NCI-H69 (cell line): Measurements from ENCODE around the gene RAI1.

Experiments
- DNase-seq: peaks from one replicate; lab custom pipeline; 2025; lab: John Stamatoyannopoulos, UW

RAI1 gene

GRCh38 chr17:17783825-17784656, 102.8 kb downstream of the RAI1 start:
- peak; percentile 96 for DNase-seq

- peak; percentile 60 for DNase-seq
These were observed 103.5 kb downstream of the RAI1 start for GRCh38 chr17:17784657-17785267.

- peak; percentile 73 for DNase-seq
These were observed 104.1 kb downstream of the RAI1 start for GRCh38 chr17:17785407-17785806.

GRCh38 chr17:17786998-17787397, 105.7 kb downstream of the RAI1 start:
- DNase-seq = no peak

- peak; percentile 33 for DNase-seq
These were observed 106.3 kb downstream of the RAI1 start for GRCh38 chr17:17787568-17787967.

- no peak for DNase-seq
These were observed 107.7 kb downstream of the RAI1 start for GRCh38 chr17:17788967-17789366.

- no peak for DNase-seq
These were observed 108.2 kb downstream of the RAI1 start for GRCh38 chr17:17789410-17789809.

- peak; percentile 21 for DNase-seq
These were observed 108.8 kb downstream of the RAI1 start for GRCh38 chr17:17789828-17790636.

- no peak for DNase-seq
These were observed 109.6 kb downstream of the RAI1 start for GRCh38 chr17:17790637-17791464.

GRCh38 chr17:17792037-17792550, 110.8 kb downstream of the RAI1 start:
- peak; percentile 84 for DNase-seq

- DNase-seq = peak; percentile 90
These were observed 111.5 kb downstream of the RAI1 start for GRCh38 chr17:17792551-17793377.

GRCh38 chr17:17793378-17794214, 112.3 kb downstream of the RAI1 start:
- DNase-seq = no peak

- no peak for DNase-seq
These were observed 113.1 kb downstream of the RAI1 start for GRCh38 chr17:17794382-17794781.

- no peak for DNase-seq
These were observed 114.0 kb downstream of the RAI1 start for GRCh38 chr17:17795296-17795695.

- no peak for DNase-seq
These were observed 114.9 kb downstream of the RAI1 start for GRCh38 chr17:17795946-17796786.

GRCh38 chr17:17796787-17797061, 115.5 kb downstream of the RAI1 start:
- no peak for DNase-seq

- no peak for DNase-seq
These were observed 116.0 kb downstream of the RAI1 start for GRCh38 chr17:17797119-17797809.

- DNase-seq = no peak
These were observed 116.8 kb downstream of the RAI1 start for GRCh38 chr17:17798010-17798556.
